Kidney (tissue), 14 donors: Measurements from ENCODE around the gene ARHGEF28. TPM values are rescaled to one million over a fixed set of nuclear protein-coding genes. Genes with fewer than 3 reads are reported as not detected.
A peak's percentile ranks its signal among the peaks of the same experiment; 100 is the strongest.

ENCODE experiments used
- DNase-seq, 5 donors: peaks; one replicate each; pipeline ENCODE4 v3.0.0-alpha.2; 2013 to 2020
- FAIRE-seq: peaks from 2 replicates; lab custom pipeline; 2012; peaks lifted over from hg19 to GRCh38; lab: Jason Lieb, UNC
- H3K27ac ChIP-seq, 2 donors: one replicate each; pipeline ENCODE4 v1.7.0; 2013; ENCODE audit warnings: low read depth in 2 of 2, low read length in 2 of 2, inconsistent platforms in 1 of 2
- H3K27me3 ChIP-seq: one replicate; pipeline ENCODE4 v1.7.1; 2013; ENCODE audit warnings: low read length, inconsistent platforms; ENCODE audit not compliant: control insufficient read depth, insufficient read depth
- H3K36me3 ChIP-seq, 3 donors: one replicate each; pipeline versions ENCODE4 v1.7.0 to v1.7.1; 2013; ENCODE audit warnings: low read length in 3 of 3, control low read depth in 1 of 3, inconsistent platforms in 1 of 3; ENCODE audit not compliant: insufficient read depth in 3 of 3, control insufficient read depth in 2 of 3
- H3K4me1 ChIP-seq, 3 donors: one replicate each; pipeline versions ENCODE4 v1.7.0 to v1.7.1; 2013; ENCODE audit warnings: low read length in 3 of 3, inconsistent platforms in 1 of 3, low read depth in 1 of 3; ENCODE audit not compliant: control insufficient read depth in 2 of 3, insufficient read depth in 2 of 3
- H3K4me3 ChIP-seq, 3 donors: one replicate each; pipeline versions ENCODE4 v1.7.0 to v1.8.1; 2013; ENCODE audit warnings: low read length in 3 of 3, control low read depth in 1 of 3, inconsistent platforms in 1 of 3
- H3K9ac ChIP-seq, 3 donors: one replicate each; pipeline versions ENCODE4 v1.7.0 to v1.7.1; 2013; ENCODE audit warnings: low read length in 3 of 3, control low read depth in 1 of 3, inconsistent platforms in 1 of 3
- H3K9me3 ChIP-seq, 3 donors: one replicate each; pipeline versions ENCODE4 v1.7.0 to v1.7.1; 2013; ENCODE audit warnings: low read length in 3 of 3, control low read depth in 1 of 3, inconsistent platforms in 1 of 3; ENCODE audit not compliant: control insufficient read depth in 2 of 3, insufficient read depth in 1 of 3
- CTCF ChIP-seq: IDR thresholded peaks from 3 replicates; pipeline ENCODE4 v1.5.1; 2012; ENCODE audit warnings: mild to moderate bottlenecking, moderate library complexity, borderline replicate concordance; ENCODE audit not compliant: insufficient read depth; ENCODE audit errors: extremely low read depth
- intact Hi-C: fragments of 100-400 bp; cut with DNase I; formaldehyde crosslinking; loops from one replicate; pipeline ENCODE4 v1.11.1; 2022
- polyA plus RNA-seq: library from polyadenylated mRNA; stranded (reverse); fragments of 350-450 nt; fragmentation: Illumina TruSeq; extraction: RNeasy Lipid Tissue Mini Kit (QIAGEN cat#74804); gene quantifications from one replicate; pipeline ENCODE4 v1.2.3, GENCODE V29; 2014; ENCODE audit warnings: low read depth, low replicate concordance; ENCODE audit not compliant: insufficient read depth
- total RNA-seq: library from RNA; stranded (reverse); fragmentation: NEBNext Ultra II Directional; extraction: Animal tissue kit (Norgen Biotek cat#: 25700); gene quantifications from one replicate; pipeline ENCODE4 v1.2.1, GENCODE V29; 2021
- donor health status: control.
- donor health status: control.
- donor health status: control.
- donor health status: control.
- donor health status: control.
- donor health status: DM: yes; HTN: yes; CAD: no.
- donor health status: Normal renal cell carcinoma (clear cell type).

ARHGEF28 gene
- total and polyA plus RNA-seq, 2 donors from 2014 or later = 21.9 to 66.3 TPM

DNA sequence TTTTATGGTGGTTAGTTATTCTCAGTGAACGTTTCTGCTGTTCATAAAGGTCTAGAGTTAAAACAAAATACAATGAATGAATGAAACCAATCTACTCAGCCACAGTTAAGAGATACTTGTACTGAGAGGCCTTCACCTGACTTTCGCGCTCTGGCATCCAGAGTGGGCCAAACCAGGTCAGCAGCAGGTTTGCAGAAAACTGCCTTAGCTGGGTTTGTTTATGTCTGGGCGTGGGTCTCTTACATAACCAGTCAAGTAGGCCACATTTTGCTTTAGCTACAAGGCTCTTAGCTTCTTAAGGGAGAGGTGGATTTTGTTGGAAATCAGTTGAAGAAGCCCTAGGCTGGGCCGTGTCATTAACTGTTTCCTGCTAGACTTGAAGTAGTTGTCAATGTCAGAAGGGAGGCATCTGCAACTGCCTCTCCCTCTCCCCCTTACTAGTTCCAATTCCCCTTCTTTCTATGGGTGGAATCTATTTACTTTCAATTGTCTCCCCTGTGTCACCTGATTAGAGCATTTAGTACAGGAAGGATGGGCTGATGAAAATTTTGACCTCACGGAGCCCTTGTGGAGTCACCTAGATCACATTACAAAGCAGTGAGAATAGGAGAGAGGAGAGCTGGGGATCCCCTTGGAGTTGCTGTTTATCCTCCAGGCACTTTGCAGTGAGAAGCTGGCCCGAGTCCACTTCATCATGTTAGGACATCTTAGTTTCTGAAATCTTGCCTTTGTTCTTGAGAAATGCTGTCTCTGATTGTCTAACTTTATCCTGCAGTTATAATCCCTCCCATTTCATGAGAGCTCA lies 200.5 kb downstream of the ARHGEF28 start:
- no peaks in the 10 kb centered on the region for H3K27me3 ChIP-seq
- DNase-seq (peak in 3 of 5 donors; percentile 21 to 62 (median 54)), FAIRE-seq (no peak)
- H3K4me3 ChIP-seq = peak overlapping the region in 2 of 3 donors; percentile 3 to 27
- H3K36me3 ChIP-seq = peaks cover 0 to 6% (median 0%) of the 10 kb centered on the region in 3 donors
- intact Hi-C loops = no loop called here
- no peak for TF ChIP-seq CTCF
- no peaks in the 10 kb centered on the region for H3K9me3 ChIP-seq
- peaks cover 2 to 60% (median 39%) of the 10 kb centered on the region in 3 donors for H3K4me1 ChIP-seq
- H3K27ac ChIP-seq = peak overlapping the region; percentile 43 to 47
- H3K9ac ChIP-seq = peak overlapping the region in 1 of 3 donors; percentile 30

- DNase-seq = no peak
- Histone ChIP-seq H3K9ac (peak overlapping the region in 1 of 3 donors; percentile 30), H3K36me3 (peaks cover 0 to 6% (median 0%) of the 10 kb centered on the region in 3 donors), H3K9me3 (no peaks in the 10 kb centered on the region), H3K27me3 (no peaks in the 10 kb centered on the region), H3K27ac (peak overlapping the region; percentile 43 to 47), H3K4me1 (peaks cover 2 to 55% (median 35%) of the 10 kb centered on the region in 3 donors), H3K4me3 (peak overlapping the region in 1 of 3 donors; percentile 27)
- intact Hi-C loops = no loop called here
- TF ChIP-seq CTCF = no peak
- no peak for FAIRE-seq
These were observed 201.1 kb downstream of the ARHGEF28 start for GRCh38 chr5:73827106-73827450.

- peaks cover 2 to 50% (median 30%) of the 10 kb centered on the region in 3 donors for H3K4me1 ChIP-seq
- intact Hi-C loops = no loop called here
- no peak overlapping the region for H3K9ac ChIP-seq
- peaks cover 0 to 14% (median 0%) of the 10 kb centered on the region in 3 donors for H3K36me3 ChIP-seq
- no peak overlapping the region for H3K4me3 ChIP-seq
- no peak overlapping the region for H3K27ac ChIP-seq
- TF ChIP-seq CTCF = no peak
- DNase-seq (no peak), FAIRE-seq (no peak)
- H3K9me3 ChIP-seq = no peaks in the 10 kb centered on the region
- H3K27me3 ChIP-seq = no peaks in the 10 kb centered on the region
These were observed 202.5 kb downstream of the ARHGEF28 start for GRCh38 chr5:73828465-73828864.
